Left lung (tissue), 10 donors: ENCODE measurements around the gene MAGEB2. TPM values are rescaled to one million over a fixed set of nuclear protein-coding genes. Genes with fewer than 3 reads are reported as not detected.

Experiments used
- ATAC-seq: fragments of 200-7000 bp; cut with Tn5 transposase; one replicate; pipeline ENCODE4 v1.9.1; 2020; ENCODE audit warnings: moderate library complexity
- DNase-seq, 4 donors: peaks; one replicate each; pipeline ENCODE4 v3.0.0-alpha.2; 2013 to 2020
- H3K27ac ChIP-seq, 2 donors: fragments of 200-600 bp; sonication (generic) in 1 of 2; one replicate each; pipeline versions ENCODE4 v1.5.0 to v1.8.0; 2020 to 2021
- H3K27me3 ChIP-seq, 2 donors: fragments of 200-600 bp; sonication (generic) in 1 of 2; one replicate each; pipeline versions ENCODE4 v1.5.0 to v1.8.0; 2020 to 2021
- H3K36me3 ChIP-seq, 2 donors: fragments of 200-600 bp; sonication (generic) in 1 of 2; one replicate each; pipeline versions ENCODE4 v1.5.0 to v1.8.0; 2020 to 2021
- H3K4me1 ChIP-seq, 2 donors: fragments of 200-600 bp; one replicate each; pipeline ENCODE4 v1.8.0; 2021
- H3K4me3 ChIP-seq, 2 donors: fragments of 200-600 bp; sonication (generic) in 1 of 2; one replicate each; pipeline versions ENCODE4 v1.5.0 to v1.8.0; 2020 to 2021; ENCODE audit warnings: mild to moderate bottlenecking in 1 of 2
- H3K9me3 ChIP-seq, 2 donors: fragments of 200-600 bp; sonication (generic) in 1 of 2; one replicate each; pipeline versions ENCODE4 v1.5.0 to v1.8.0; 2020 to 2021
- CTCF ChIP-seq, 2 donors: fragments of 200-600 bp; sonication (generic) in 1 of 2; IDR thresholded peaks; one replicate each; pipeline versions ENCODE4 v1.5.0 to v1.8.0; 2021; ENCODE audit warnings: antibody characterized with exemption in 2 of 2
- intact Hi-C, 2 donors: fragments of 100-400 bp; cut with DNase I; formaldehyde crosslinking; loops; one replicate each; pipeline versions ENCODE4 v1.11.2 to v1.14.2; 2022
- polyA plus RNA-seq, 6 donors: library from polyadenylated mRNA; unstranded; fragments of 120-200 nt; gene quantifications; one replicate each; pipeline ENCODE4 v1.2.1, GENCODE V29; 2013; ENCODE audit not compliant: insufficient read length in 6 of 6
- total RNA-seq, 2 donors: library from RNA; stranded (reverse); fragmentation: NEBNext Ultra II Directional; extraction: Animal tissue kit (Norgen Biotek cat#: 25700); gene quantifications; one replicate each; pipeline ENCODE4 v1.2.1, GENCODE V29; 2021
- donor health status: DM: no; HTN: yes; CAD: no.
- donor health status: DM: no; HTN: no; CAD: no.

Gene MAGEB2
- total and polyA plus RNA-seq, 8 donors, result not detected

GRCh38 chrX:30224536-30224935 is 9.2 kb downstream of the MAGEB2 start:
- DNase-seq (no peak), ATAC-seq (no peak)
- Histone ChIP-seq H3K27me3 (no peaks in the 10 kb centered on the region), H3K4me1 (no peaks in the 10 kb centered on the region), H3K27ac (no peak overlapping the region), H3K36me3 (no peaks in the 10 kb centered on the region), H3K9me3 (no peaks in the 10 kb centered on the region), H3K4me3 (no peak overlapping the region)
- no peak for TF ChIP-seq CTCF (IDR thresholded peaks at IDR 0.05)
- intact Hi-C loops, result no loop called here

- TF ChIP-seq CTCF (IDR thresholded peaks at IDR 0.05), result no peak
- no peak for ATAC-seq
These were observed 13.2 kb downstream of the MAGEB2 start for GRCh38 chrX:30228526-30228925.

GRCh38 chrX:30230395-30230794 is 15.0 kb downstream of the MAGEB2 start, which contains the start of gene MAGEB3:
MAGEB3 (plus strand) TSS chrX:30230657; CDS start chrX:30235925, 5,268 bp downstream.
- Histone ChIP-seq H3K9me3 (no peaks in the 10 kb centered on the region), H3K36me3 (no peaks in the 10 kb centered on the region), H3K27ac (no peak within 1 kb of the TSS), H3K27me3 (no peaks in the 10 kb centered on the region), H3K4me1 (no peaks in the 10 kb centered on the region), H3K4me3 (no peak within 1 kb of the TSS)
- TF ChIP-seq CTCF (IDR thresholded peaks at IDR 0.05), result no peak
- intact Hi-C loops, result no loop called here
- DNase-seq, result no peak
- ATAC-seq, result no peak

More at GRCh38 chrX:30228526-30228925, 13.2 kb downstream of the MAGEB2 start:
- no peaks in the 10 kb centered on the region for H3K9me3 ChIP-seq
- DNase-seq, result no peak
- no peaks in the 10 kb centered on the region for H3K27me3 ChIP-seq
- no peak overlapping the region for H3K27ac ChIP-seq
- H3K36me3 ChIP-seq, result no peaks in the 10 kb centered on the region
- intact Hi-C loops, result no loop called here
- H3K4me1 ChIP-seq, result no peaks in the 10 kb centered on the region
- H3K4me3 ChIP-seq, result no peak overlapping the region

- DNase-seq (no peak), ATAC-seq (no peak)
- H3K36me3 ChIP-seq, result no peaks in the 10 kb centered on the region
- H3K27ac ChIP-seq, result no peak within 1 kb of the TSS
- intact Hi-C loops, result no loop called here
- no peak for TF ChIP-seq CTCF (IDR thresholded peaks at IDR 0.05)
- no peaks in the 10 kb centered on the region for H3K4me1 ChIP-seq
- H3K9me3 ChIP-seq, result no peaks in the 10 kb centered on the region
- H3K4me3 ChIP-seq, result no peak within 1 kb of the TSS
- no peaks in the 10 kb centered on the region for H3K27me3 ChIP-seq
These were observed 26.5 kb downstream of the MAGEB2 start, which contains the start of gene MAGEB4 for GRCh38 chrX:30241724-30242415. MAGEB4 (plus strand) TSS chrX:30242000; CDS start chrX:30242136, 136 bp downstream.

- Histone ChIP-seq H3K4me1 (no peaks in the 10 kb centered on the region), H3K9me3 (no peaks in the 10 kb centered on the region), H3K4me3 (no peak within 1 kb of the TSS), H3K27me3 (no peaks in the 10 kb centered on the region), H3K36me3 (no peaks in the 10 kb centered on the region), H3K27ac (no peak within 1 kb of the TSS)
- intact Hi-C loops, result no loop called here
- ATAC-seq, result no peak
- TF ChIP-seq CTCF (IDR thresholded peaks at IDR 0.05), result no peak
- no peak for DNase-seq
These were observed 31.6 kb downstream of the MAGEB2 start, which contains the start of gene MAGEB1 for GRCh38 chrX:30246769-30247489. MAGEB1 (plus strand) TSS chrX:30247146; CDS start chrX:30250494, 3,348 bp downstream.
